HUES6 (cell line): ENCODE measurements around the gene CCNDBP1.

Experiments
- H3K27ac ChIP-seq: 2 replicates; pipeline ENCODE4 v1.7.0; 2013; ENCODE audit warnings: low read depth, mild to moderate bottlenecking, low read length, inconsistent platforms
- H3K27me3 ChIP-seq: 2 replicates; pipeline ENCODE4 v1.6.1; 2013; ENCODE audit warnings: low read length; ENCODE audit not compliant: control insufficient read depth, insufficient read depth
- H3K36me3 ChIP-seq: 2 replicates; pipeline ENCODE4 v1.6.1; 2013; ENCODE audit warnings: low read length; ENCODE audit not compliant: control insufficient read depth, insufficient read depth
- H3K4me1 ChIP-seq: 2 replicates; pipeline ENCODE4 v1.6.1; 2013; ENCODE audit warnings: low read length; ENCODE audit not compliant: control insufficient read depth, insufficient read depth
- H3K4me3 ChIP-seq: 2 replicates; pipeline ENCODE4 v1.5.1; 2013; ENCODE audit warnings: low read depth, low read length
- H3K9ac ChIP-seq: one replicate; pipeline ENCODE4 v1.6.1; 2013; ENCODE audit warnings: mild to moderate bottlenecking, low read length
- H3K9me3 ChIP-seq: 2 replicates; pipeline ENCODE4 v1.6.1; 2013; ENCODE audit warnings: low read depth, low read length; ENCODE audit not compliant: control insufficient read depth, insufficient read depth

The CCNDBP1 gene

DNA sequence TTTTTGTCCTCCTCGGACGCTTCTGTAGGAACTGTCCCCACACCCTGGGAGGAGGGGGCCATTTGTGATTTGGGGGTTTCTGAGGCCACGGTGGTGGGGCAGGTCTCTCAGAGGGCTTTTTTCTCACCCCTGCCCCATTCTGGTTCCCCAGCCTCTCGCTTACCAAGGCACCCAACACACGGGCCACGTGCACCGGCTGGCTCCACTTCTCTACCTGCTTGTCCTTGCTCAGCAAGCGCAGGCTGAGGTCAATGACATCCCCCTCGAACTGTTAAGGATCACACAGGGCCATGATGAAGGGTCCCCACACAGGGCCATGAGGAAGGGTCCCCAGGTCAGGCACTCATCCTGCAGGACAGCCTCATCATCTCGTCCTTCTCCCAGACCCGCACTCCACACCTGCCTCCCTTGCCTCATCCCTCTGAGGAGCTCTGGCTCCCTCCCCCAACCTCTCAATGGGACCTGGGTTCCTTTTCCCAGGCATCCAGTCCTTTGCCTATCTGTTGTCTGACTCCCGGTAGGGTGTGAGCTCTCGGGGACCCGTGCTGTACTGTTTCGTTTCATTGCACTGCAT, 25.1 kb downstream of the CCNDBP1 start:
- Histone ChIP-seq H3K4me1 (no peaks in the 10 kb centered on the region), H3K9ac (no peak overlapping the region)

DNA sequence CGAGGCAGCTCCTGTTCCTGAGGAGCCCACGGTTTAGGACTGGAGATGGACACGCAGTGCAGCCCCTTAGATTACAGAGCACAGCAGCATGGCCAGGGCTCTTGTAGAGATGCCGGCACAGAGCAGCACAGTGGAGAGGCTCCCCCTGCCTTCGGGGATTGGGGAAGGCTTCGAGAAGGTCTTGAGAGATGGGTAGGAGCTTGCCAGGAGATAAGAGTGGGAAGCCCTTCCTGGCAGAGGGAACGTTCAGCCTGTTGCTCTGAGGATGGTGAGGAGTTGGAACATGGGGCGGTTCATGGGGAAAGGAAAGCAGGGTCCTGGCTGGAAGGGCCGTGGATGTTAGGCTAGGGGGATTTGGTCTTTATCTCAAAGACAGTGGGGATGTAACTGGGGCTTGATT, 25.6 kb downstream of the CCNDBP1 start:
- H3K36me3 ChIP-seq = no peaks in the 10 kb centered on the region
- no peak overlapping the region for H3K4me3 ChIP-seq
- no peak overlapping the region for H3K27ac ChIP-seq
- no peak overlapping the region for H3K9ac ChIP-seq
- H3K27me3 ChIP-seq = no peaks in the 10 kb centered on the region
- no peaks in the 10 kb centered on the region for H3K4me1 ChIP-seq
- H3K9me3 ChIP-seq = no peaks in the 10 kb centered on the region

More for the DNA sequence above, 25.1 kb downstream of the CCNDBP1 start:
- Histone ChIP-seq H3K4me3 (no peak overlapping the region), H3K9me3 (no peaks in the 10 kb centered on the region), H3K27me3 (no peaks in the 10 kb centered on the region), H3K36me3 (no peaks in the 10 kb centered on the region), H3K27ac (no peak overlapping the region)

DNA sequence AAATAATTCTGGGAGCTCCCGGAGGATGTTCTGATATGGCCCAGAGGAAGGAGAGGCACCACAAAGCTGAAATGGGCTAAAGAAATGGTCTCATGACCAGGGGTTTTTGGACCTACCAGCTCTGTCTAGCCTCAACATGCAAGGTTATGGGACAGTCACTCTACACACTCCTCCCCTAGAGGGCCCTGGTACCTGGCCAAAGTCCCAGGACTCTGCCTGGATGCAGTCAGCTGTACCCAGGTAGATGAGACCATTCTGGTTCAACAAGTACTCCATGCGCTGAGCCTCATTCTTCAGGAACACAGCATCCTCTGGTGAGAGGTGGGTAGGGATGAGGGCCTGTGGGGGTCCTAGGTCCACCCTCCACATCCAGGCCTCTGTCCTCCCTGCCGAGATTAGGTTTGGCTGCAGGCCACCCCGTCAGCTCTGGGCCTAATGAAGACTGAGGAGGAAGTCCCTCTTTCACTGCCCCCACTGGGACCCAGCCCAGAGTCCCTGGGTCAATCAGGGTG, 26.1 kb downstream of the CCNDBP1 start:
- Histone ChIP-seq H3K4me1 (no peaks in the 10 kb centered on the region), H3K9ac (no peak overlapping the region), H3K36me3 (no peaks in the 10 kb centered on the region), H3K9me3 (no peaks in the 10 kb centered on the region), H3K27ac (no peak overlapping the region), H3K4me3 (no peak overlapping the region), H3K27me3 (no peaks in the 10 kb centered on the region)

DNA sequence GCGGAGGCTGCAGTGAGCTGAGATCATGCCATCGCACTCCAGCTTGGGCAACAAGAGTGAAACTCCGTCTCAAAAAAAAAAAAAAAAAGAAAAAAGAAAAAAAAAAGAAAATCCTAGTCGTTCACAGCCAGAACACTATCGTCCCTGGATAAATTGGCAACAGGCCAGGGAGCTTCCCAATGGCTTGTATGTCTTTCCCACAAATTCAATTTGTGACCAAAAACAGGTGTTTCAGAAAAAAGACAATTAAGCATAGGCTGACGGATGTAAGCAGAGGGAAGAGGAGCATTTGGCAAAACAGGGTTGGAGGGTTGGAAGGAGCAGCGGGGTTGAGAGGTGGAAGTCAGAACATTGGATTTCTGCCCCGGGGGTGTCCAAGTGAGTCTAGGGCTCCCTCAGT, 27.1 kb downstream of the CCNDBP1 start:
- no peak overlapping the region for H3K4me3 ChIP-seq
- H3K36me3 ChIP-seq = no peaks in the 10 kb centered on the region
- H3K9ac ChIP-seq = no peak overlapping the region
- no peaks in the 10 kb centered on the region for H3K27me3 ChIP-seq
- no peak overlapping the region for H3K27ac ChIP-seq
- no peaks in the 10 kb centered on the region for H3K4me1 ChIP-seq
- H3K9me3 ChIP-seq = no peaks in the 10 kb centered on the region

DNA sequence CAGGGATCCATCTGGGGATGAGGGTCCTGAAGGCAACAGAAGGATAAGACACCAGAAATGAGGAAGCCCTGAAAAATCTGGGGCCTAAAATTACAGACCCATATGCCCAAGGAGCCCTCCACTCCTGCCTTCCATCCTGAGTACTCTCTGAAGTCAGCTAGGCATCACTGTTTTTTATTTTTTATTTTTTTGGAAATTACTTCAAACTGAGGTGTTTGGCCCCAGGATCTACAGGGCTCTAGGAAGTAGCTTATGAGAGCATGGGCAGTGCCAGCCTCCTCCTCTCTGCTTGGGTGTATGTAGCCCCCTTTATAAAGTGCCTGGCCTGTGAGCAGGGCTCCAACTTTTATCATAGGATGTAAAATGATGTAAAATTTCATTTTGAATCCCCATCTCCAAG, 27.7 kb downstream of the CCNDBP1 start:
- no peaks in the 10 kb centered on the region for H3K9me3 ChIP-seq
- no peaks in the 10 kb centered on the region for H3K27me3 ChIP-seq
- H3K36me3 ChIP-seq = no peaks in the 10 kb centered on the region
- H3K9ac ChIP-seq = no peak overlapping the region
- no peak overlapping the region for H3K4me3 ChIP-seq
- no peak overlapping the region for H3K27ac ChIP-seq
- no peaks in the 10 kb centered on the region for H3K4me1 ChIP-seq

DNA sequence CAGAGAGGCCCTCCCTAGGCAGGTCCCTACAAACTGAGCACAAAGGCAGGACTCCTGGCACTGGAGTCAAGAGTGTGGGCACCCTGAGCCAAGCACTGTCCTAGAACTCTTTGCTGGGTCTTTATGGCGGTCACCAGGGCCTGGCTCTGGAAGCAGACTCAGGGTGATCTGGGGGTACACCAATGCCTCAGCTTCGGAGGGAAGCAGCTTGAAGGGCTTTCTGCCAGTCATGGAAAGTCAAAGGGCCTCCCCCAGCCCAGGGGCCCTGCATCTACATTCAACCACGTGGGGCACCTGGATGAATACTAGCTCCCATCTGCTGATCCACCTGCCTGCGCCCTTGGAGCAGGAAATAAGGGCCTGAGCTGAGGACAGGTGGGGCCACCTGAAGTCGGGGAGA, 28.3 kb downstream of the CCNDBP1 start:
- H3K9me3 ChIP-seq = no peaks in the 10 kb centered on the region
- no peaks in the 10 kb centered on the region for H3K36me3 ChIP-seq
- no peaks in the 10 kb centered on the region for H3K27me3 ChIP-seq
- H3K4me3 ChIP-seq = no peak overlapping the region
- no peak overlapping the region for H3K27ac ChIP-seq
- no peaks in the 10 kb centered on the region for H3K4me1 ChIP-seq
- H3K9ac ChIP-seq = no peak overlapping the region

DNA sequence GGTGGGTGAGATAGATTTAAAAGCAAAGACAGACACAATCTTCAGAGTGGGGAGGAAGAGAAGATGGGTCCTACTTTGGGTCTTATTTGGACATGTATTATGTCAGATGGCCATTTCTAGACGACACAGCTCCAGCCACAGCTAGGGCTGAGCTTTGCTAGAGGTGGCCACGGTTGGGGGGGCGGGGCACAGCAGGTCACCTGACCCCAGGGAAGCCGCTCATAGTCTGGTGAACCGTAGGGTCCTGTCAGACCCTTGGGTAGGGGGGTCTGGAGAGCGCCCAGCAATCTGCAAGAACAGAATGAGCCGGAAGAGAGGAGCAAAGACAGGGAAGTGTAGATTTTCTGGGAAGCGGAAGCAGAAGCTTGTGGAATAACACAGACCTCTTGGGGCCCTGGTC, 29.0 kb downstream of the CCNDBP1 start:
- Histone ChIP-seq H3K36me3 (no peaks in the 10 kb centered on the region), H3K9me3 (no peaks in the 10 kb centered on the region), H3K27me3 (no peaks in the 10 kb centered on the region), H3K4me3 (no peak overlapping the region), H3K4me1 (peaks cover 3% of the 10 kb centered on the region; the same call in 1 of the 2 replicates), H3K9ac (no peak overlapping the region), H3K27ac (no peak overlapping the region)

DNA sequence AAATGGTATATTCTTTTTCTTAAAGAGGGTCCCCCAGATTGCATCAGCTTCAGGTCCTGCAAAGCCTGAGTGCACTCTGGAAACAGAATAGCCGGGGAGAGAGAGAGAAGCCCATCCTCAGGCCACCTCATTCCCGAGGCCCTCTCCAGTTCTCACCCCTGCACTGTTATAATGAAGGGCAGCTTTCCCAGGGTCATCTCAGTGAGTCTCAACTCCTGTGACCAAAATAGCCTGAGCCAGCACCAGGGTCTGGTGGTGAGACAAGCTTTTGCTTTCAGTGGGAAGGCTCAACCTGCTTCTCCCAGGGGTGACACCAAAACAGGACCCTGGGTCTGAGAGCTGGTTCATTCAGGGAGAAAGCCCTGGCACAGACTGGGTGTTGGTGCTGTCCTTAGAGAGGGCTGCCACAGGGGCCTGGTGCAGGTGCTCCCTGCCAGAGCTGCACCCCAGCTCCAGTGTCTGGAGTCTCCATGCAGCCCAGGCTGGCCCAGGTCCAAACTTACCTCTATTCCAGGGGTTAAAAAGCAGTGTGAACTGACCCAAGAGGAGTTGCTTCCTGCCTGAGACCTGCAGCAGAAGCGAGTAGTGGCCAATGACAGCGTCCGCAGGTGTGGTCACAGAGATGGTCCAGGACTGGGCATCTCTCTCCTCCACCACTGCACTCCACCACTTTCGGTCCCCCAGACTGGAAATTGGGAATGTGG, 29.5 kb downstream of the CCNDBP1 start:
- no peaks in the 10 kb centered on the region for H3K27me3 ChIP-seq
- no peak overlapping the region for H3K4me3 ChIP-seq
- no peak overlapping the region for H3K9ac ChIP-seq
- no peaks in the 10 kb centered on the region for H3K9me3 ChIP-seq
- no peak overlapping the region for H3K27ac ChIP-seq
- no peaks in the 10 kb centered on the region for H3K36me3 ChIP-seq
- peaks cover 3% of the 10 kb centered on the region; the same call in 1 of the 2 replicates for H3K4me1 ChIP-seq

DNA sequence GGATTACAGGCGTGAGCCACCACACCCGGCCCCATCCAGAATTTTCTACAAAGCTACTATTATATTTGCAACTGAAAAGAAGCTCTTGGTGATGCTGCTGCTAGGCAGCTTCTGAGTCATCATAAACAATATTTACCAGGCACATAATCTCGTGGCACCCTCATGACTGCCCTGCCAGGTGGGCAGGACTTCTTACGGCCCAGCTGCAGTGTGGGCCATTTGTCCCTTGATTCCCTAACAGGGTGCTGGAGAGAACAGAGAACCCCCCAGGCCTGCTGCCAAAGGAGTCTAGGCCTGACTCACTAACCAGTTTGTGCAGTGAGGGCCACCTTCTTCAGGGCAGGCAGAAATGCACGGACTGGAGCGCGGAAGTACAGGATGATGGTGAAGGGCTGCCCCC, 30.8 kb downstream of the CCNDBP1 start:
- H3K27me3 ChIP-seq = no peaks in the 10 kb centered on the region
- H3K9me3 ChIP-seq = no peaks in the 10 kb centered on the region
- no peaks in the 10 kb centered on the region for H3K36me3 ChIP-seq
- H3K27ac ChIP-seq = no peak overlapping the region
- peaks cover 3% of the 10 kb centered on the region; the same call in 1 of the 2 replicates for H3K4me1 ChIP-seq
- H3K9ac ChIP-seq = no peak overlapping the region
- H3K4me3 ChIP-seq = no peak overlapping the region

DNA sequence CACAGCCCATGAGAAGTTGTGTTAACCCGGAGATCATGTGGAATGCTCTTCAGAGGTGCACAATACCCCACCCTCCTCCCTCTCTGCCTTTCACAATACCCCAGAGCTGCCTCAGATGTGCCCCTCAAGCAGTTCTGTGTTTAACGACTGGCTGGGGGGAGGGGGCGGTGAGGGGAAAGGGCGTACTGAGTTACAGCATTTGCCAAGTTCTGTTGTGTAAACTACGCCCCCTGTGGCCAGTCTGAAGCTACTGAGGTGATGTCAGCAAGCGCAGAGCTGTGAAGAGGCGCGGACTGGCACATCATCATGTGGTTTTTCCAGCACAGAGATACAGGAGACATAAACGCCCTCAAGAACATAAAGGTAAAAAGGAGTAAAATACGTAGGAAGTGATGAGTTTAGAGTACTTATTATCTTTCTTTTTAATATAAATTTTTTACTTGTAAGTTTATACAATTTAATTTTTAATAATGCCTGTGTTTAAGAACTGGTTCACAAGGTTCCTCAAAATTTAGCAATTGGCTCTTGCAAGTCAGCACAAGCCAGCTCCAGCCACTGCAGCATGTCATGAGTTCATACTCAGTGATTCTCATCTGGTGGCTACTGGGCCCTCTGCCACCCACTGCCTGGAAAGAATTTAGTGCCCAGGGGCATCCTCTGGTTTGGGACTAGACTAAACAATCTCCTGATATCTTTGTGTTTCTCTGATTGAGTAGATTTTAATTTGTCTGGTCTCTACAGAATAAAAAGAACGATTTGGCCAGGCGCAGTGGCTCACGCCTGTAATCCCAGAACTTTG, 33.9 kb downstream of the CCNDBP1 start:
- Histone ChIP-seq H3K36me3 (no peaks in the 10 kb centered on the region), H3K9me3 (no peaks in the 10 kb centered on the region), H3K27me3 (no peaks in the 10 kb centered on the region)

More for the DNA sequence above, 33.9 kb downstream of the CCNDBP1 start:
- H3K4me1 ChIP-seq = peaks cover 3% of the 10 kb centered on the region; the same call in 1 of the 2 replicates
- H3K4me3 ChIP-seq = no peak overlapping the region
- no peak overlapping the region for H3K27ac ChIP-seq
- H3K9ac ChIP-seq = no peak overlapping the region
